HG03280 (cell line): ENCODE data around the gene TRABD2B.

Experiments used
- ATAC-seq: cut with Tn5 transposase; IDR thresholded peaks from one replicate; pipeline ENCODE4 v1.9.1; 2021; ENCODE audit warnings: mild to moderate bottlenecking, moderate library complexity; ENCODE audit not compliant: unreplicated experiment

Gene TRABD2B

DNA sequence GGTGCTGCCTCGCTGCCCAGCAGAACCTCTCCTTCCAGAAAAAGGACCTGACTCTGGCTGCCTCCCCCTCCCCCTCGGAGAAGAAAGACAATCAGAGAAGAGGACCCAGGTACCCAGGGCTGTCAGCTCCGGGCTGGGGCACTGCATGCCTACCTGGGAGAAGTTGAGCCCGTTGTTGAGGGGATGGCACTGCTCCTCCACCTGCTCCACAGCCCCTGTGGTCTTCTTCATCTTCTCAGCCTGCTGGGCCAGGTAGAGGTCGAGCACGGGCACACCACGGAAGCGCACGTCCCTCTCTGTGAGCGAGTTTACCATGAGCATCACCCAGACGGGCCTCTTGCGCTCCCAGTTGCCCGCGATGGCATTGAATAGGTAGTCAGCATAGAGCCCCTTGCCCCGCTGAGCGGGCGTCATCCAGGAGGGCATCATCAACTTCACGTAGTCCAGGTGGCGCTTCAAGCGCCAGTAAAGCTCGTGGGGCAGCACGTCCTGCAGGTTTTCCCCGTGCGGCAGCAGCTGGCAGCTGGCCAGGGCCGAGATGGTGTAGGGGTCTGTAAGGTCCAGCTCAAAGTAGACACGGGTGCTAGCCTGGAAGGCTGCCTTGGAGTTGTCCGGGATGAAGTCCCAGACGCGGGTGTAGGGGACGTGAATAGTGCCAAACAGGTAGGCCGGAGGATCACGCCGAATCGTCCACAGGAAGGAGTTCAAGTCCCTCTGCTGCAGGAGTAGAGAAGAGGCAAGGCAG lies 3.1 kb downstream of the TRABD2B start:
- no peak for ATAC-seq

- no peak for ATAC-seq
These were observed 3.8 kb downstream of the TRABD2B start for GRCh38 chr1:47993416-47993740.

DNA sequence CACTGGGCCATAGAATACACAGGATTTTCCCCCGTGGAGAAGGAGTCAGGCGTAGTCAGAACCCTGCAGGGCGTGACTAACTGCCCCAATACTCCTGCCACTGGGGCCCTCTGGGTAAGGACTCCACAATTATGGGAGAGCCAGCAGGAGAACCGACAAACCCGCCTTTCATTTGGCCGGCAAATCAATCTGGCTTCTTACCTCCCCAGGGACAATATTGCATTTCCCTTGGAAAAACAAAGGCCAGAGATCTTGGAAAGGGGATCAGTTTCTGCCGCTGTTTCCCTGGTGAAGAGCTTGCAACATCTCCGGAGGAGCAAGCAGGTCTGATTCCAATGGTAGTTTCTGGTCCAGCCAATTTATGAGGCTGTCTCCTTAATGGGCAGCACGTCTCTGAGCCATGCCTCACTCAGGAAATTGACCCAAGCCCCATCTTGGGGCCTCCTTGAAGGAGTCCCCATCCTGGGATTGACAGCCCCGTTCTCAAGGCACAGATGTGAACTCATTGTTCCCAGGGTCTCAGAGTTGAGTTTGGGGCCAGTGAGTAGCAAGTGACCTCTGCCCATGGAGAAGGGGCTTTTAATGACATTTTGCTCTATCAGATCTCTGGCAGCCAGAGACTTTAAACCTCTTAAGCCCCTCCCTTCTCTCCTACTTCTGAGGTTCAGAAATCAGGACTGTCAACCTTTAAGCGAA lies 4.3 kb downstream of the TRABD2B start:
- ATAC-seq, result no peak

GRCh38 chr1:47991673-47992072 lies 5.5 kb downstream of the TRABD2B start:
- ATAC-seq, result no peak

DNA sequence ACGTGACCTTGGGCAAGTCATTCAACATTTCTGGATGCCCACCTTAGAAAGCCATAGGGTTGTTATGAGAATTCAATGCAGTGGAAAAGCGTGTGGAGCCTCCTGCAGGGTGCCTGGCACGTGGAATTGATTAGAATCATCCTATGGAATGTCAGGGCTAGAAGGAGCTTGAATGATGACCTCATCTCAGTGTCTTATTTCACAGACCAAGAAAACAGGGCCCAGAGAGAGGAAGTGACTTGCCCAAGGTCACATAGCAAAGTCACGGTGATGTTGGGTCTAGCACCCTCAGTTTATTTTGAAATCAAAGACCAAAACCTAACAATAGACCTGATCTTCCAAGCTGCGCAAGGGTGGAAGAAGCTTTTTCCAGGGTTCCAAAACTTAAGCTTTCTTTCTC lies 6.0 kb downstream of the TRABD2B start:
- ATAC-seq, result no peak

DNA sequence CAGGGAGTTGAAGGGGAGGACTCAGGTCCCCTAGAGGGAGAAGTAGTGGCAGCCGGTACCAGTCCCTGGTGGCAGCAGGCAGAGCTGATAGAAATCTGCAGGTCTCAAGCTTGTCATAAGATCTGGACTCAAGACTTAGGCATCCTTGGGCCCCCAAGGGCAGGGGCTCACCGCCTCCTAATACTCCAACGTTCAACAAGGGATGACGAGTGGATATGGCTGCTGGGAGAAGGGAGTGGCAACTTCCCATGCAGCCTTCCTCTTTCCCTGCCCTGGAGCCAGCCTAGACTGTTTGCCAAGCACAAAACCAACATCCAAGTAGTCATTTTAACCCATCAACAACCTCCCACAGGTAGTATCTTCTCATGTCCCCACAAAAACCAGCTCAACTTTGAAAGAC lies 6.9 kb downstream of the TRABD2B start:
- ATAC-seq, result no peak

DNA sequence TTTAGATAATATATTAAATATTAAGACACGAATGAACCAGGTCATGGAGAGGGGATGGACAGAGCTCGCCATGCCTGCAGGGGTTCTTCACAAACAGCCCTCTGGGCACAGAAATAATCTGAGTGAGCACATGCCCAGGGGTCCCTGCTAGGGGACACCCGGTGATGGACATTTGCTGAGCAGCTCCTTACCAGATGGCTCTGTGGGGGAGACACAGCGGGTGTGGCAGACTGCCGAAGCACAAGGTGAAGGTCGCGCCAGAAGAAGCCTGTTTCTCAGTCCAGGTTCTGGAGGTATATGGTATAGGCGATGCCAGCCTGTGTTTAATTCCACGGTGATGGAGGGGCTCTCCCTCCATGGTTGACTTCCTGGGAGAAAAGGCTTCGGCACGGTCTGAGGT lies 9.6 kb downstream of the TRABD2B start:
- ATAC-seq, result no peak

DNA sequence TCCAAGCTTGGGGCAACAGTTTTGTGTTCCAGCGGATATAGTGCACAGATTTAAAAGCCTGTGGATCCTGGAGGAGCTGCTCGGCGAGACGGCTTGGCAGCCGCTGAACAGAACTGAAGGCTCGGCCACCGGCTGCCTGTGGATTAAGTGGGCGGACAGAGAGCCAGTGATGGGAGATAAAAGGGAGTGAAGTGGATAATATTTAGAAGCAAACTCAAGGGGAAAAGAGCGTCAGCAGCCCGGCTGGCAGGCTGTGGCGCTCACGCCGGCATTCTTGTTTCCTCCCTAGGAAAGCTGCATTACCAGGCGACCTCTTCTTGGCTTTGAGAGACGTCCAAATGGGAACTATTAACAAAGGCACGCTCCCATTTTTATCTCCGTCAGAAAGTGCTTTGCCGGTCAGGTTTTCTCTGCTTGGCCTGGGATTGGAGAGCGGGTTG lies 10.4 kb downstream of the TRABD2B start:
- no peak for ATAC-seq

GRCh38 chr1:47985018-47985417 lies 12.2 kb downstream of the TRABD2B start:
- no peak for ATAC-seq

DNA sequence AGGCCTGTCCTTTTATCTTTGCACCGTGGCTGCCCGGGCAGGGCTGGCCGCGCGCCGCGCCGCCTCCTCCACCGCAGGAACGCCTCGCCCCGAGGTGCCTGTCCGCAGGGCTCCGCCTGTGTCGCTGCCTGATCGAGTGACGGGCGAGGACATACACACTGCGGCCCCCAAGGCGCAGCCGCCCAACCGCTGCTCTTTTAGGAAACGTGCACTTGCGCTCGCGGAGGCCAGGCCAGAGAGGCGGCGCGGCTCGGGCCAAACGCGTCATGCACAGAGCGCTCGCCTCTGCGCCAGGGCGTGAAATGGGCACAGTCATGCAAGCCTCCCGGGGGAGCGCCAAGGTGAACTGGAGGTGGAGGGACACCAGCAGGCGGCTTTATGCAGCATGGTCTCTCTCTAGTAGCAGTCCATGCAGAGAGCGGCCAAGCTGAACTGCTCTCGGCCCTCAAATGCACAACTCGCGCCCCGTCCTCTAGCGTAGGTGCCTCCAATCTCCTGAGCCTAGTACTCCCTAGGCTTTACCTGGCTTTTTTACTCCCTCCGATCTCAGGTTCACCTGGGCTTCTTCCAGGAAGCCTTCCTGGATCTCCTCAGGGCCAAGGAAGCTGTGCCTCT lies 12.9 kb downstream of the TRABD2B start:
- ATAC-seq, result no peak

DNA sequence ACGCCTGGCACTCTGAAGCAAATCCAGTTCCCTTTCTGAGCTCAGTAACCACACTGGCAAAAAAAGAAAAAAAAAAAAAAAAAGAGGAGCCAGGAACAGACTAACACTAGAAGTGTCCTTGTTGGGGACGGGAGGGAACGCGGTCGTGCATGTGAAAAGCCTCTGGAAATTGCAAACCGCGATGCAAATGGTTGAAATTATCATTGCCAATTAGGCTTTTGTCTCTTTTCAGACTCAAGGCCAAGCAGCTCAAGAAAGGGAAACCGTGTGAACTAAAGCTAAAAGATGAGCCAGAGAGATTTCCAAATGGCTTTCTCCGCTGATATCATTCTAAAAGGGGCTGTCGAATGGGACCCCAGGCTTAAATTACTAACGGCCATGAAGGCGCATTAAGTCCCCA lies 13.5 kb downstream of the TRABD2B start:
- no peak for ATAC-seq

- ATAC-seq, result no peak
These were observed 15.4 kb downstream of the TRABD2B start for GRCh38 chr1:47981667-47982350.

GRCh38 chr1:47980501-47980900 lies 16.7 kb downstream of the TRABD2B start:
- ATAC-seq, result no peak

GRCh38 chr1:47979724-47980123 lies 17.5 kb downstream of the TRABD2B start:
- no peak for ATAC-seq

DNA sequence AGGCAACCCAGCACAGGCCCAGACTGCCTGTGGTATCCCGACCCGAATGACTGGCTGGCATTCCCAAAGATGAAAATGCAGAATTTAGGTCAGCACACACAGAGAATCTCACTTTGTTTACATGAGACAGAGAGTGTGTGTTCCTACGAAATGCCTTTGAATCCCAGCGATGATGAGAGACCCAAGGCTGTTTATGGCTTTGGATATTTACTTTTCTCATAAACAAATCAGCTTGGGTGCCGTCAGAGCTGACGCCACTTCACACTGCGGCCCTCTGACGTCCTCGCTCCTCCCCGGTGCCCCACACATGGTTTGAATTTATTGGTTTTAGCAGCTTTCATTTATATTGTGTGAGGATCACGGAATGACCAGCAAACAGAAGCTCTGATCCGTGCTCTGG lies 18.7 kb downstream of the TRABD2B start:
- ATAC-seq, result no peak

GRCh38 chr1:47976728-47977127 lies 20.5 kb downstream of the TRABD2B start:
- ATAC-seq, result no peak

DNA sequence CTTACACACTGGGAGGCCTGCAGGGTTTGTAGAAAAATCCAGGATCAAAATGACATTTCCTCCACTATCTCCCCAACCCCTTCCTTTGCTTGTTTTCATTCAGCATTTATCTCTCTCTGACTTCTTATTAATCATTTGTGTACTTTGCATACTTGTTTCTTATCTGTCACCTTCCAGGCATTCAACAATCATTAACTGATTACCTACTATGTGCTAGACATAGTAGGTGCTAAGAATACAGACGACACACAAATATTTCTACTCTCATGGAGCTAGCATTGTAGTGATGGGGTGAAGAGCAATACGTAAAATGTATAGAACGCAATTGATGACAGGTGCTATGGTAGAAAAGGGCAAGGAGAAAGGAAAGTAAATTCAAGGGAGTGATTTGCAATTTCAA lies 20.9 kb downstream of the TRABD2B start:
- no peak for ATAC-seq

DNA sequence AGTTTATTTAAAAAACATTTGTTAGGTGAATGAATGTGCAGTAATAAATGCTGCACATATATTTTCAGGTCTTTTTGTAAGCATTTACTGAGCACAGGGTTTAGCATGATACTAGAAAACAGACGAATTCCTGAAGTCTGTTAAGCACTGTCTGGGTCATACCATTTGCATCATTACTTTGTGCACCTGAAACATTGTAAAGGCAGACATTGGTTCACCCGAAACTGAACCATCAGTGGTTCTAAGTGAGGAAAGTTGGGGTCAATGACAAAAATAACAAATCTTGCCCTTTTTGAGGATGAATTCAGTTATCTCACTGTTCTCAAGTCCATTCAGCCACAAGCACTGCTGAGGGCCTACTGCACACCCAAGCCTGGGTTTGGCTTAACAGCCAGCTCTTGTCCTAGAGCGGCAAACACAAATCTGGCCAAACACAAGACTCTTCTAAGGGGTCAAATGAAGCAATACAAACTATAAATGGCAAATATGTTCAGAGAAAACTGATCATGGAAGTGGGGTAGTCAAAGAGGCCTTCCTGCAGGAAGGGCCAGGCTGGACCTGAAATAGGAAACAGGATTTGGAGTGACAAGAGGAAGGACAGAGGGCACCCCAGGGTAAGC lies 21.8 kb downstream of the TRABD2B start:
- ATAC-seq, result no peak

- no peak for ATAC-seq
These were observed 24.2 kb downstream of the TRABD2B start for GRCh38 chr1:47972864-47973432.

DNA sequence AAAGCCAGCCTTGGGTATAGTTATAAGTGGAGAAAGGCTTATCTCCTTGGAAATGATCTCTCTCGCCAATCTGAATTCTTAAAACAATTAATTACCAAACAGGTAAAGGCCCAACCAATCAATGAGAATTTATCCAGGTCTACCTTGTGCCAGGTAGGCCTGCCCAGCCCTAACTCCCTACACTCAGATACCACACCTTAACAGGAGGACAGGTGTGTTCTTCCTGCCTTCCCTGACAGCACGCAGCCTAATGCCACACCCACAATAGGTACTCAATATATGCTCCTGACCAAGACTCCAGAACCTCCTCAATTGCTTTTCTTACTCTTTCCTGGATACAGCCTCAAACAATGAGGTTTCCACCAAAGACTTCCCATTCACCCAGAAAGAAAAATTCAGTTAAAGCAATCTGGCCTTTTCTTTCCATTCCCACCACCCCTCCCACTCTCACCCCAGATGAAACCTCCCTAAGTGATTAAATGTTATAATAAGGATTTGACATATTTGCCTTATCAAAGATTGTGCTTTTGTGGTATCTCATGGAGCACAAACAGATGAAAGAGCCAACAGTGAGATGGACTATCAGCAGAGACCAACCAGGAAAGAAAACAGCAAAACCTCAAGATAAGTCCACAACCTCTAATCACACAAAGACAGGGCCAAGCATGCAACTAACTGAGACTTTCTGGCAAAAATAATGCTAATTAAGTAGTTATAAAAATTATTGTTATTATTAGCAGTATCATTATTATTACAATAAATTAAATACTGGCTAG lies 25.6 kb downstream of the TRABD2B start:
- ATAC-seq, result no peak
